ENCODE results near the gene KRT40.

KRT40 gene

DNA sequence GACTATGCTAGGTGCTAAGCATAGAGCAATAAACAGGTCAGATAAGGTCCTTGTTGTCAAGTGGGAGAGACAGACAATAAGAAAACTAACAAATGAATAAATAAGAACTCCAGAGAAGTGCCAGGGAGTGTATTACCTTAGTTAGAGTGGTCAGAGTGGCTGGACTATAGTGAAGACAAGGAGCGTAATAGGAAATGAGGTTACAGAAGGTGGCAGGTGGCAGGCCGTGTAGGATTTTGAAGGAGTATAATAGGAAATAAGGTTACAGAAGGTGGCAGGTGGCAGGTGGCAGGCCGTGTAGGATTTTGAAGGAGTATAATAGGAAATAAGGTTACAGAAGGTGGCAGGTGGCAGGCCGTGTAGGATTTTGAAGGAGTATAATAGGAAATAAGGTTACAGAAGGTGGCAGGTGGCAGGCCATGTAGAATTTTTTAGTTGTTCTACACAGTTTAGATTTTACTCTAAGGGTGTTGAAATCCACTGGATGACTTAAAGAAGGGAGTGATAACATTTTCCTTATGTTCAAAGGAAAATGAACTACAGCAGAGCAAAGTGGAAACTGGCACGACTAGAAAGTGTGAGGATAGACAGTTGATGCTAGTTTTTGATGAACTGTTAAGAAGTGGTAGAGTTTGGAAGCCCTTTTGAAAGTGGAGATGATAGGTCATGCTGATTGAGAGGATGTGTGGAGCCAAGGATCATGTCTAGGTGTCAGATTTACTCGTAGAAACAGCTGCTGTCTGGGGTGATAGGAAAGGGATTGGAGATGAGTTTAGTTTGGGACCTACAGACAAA lies 28.4 kb upstream of the KRT40 start:
- Histone ChIP-seq H3K36me3 (ENCODE audit: insufficient read depth, low read length) (no peaks in the 10 kb centered on the region), H2AFZ (ENCODE audit: low read depth, low read length) (no peak overlapping the region), H3K9me3 (ENCODE audit: insufficient read depth, low read length, severe bottlenecking) (no peaks in the 10 kb centered on the region), H3K9ac (ENCODE audit: low read depth, low read length) (no peak overlapping the region), H3K4me1 (ENCODE audit: insufficient read depth, low read length) (no peaks in the 10 kb centered on the region), H3K4me3 (ENCODE audit: low read depth in 1 of 2, low read length in 2 of 2) (no peak overlapping the region), H3K27ac (ENCODE audit: low read length) (no peak overlapping the region), H4K20me1 (ENCODE audit: insufficient read depth, low read length) (no peaks in the 10 kb centered on the region), H3K79me2 (ENCODE audit: insufficient read depth, low read length) (no peaks in the 10 kb centered on the region), H3K4me2 (ENCODE audit: insufficient read depth, low read length) (no peak overlapping the region), H3K27me3 (ENCODE audit: insufficient read depth, low read length, poor library complexity) (peaks cover 20% of the 10 kb centered on the region)
- TF ChIP-seq, protein P1, sequence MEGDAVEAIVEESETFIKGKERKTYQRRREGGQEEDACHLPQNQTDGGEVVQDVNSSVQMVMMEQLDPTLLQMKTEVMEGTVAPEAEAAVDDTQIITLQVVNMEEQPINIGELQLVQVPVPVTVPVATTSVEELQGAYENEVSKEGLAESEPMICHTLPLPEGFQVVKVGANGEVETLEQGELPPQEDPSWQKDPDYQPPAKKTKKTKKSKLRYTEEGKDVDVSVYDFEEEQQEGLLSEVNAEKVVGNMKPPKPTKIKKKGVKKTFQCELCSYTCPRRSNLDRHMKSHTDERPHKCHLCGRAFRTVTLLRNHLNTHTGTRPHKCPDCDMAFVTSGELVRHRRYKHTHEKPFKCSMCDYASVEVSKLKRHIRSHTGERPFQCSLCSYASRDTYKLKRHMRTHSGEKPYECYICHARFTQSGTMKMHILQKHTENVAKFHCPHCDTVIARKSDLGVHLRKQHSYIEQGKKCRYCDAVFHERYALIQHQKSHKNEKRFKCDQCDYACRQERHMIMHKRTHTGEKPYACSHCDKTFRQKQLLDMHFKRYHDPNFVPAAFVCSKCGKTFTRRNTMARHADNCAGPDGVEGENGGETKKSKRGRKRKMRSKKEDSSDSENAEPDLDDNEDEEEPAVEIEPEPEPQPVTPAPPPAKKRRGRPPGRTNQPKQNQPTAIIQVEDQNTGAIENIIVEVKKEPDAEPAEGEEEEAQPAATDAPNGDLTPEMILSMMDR (IDR thresholded peaks at IDR 0.05; ENCODE audit: borderline replicate concordance, extremely low read depth, low read length, poor library complexity, severe bottlenecking): no peak
- no peak for TF ChIP-seq EZH2 (IDR thresholded peaks at IDR 0.05; ENCODE audit: borderline replicate concordance, low read depth, low read length, severe bottlenecking)
- ATAC-seq (ENCODE audit: insufficient read depth, low read depth) (no peak), DNase-seq (no peak)

DNA sequence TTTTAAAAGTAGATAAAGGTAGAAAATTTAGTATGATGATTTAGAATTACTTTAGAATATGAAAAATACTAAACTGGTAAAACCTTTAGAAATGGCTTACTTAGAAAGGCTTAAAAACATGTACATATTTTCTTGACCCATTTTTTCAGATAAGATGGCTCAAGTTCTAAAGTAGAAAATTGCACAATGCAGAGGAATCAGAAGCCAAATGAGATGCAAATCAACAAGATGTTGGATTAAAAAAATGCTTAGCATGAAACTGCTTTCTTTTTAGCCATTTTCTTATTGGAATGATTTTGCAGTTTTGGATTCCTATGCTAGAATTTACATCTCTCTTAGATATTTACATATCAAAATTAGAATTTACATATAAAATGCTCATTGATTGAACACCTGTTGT lies 26.3 kb upstream of the KRT40 start:
- no peaks in the 10 kb centered on the region for H4K20me1 ChIP-seq (ENCODE audit: insufficient read depth, low read length)
- no peak for ATAC-seq (ENCODE audit: insufficient read depth, low read depth)
- no peaks in the 10 kb centered on the region for H3K9me3 ChIP-seq (ENCODE audit: insufficient read depth, low read length, severe bottlenecking)
- no peaks in the 10 kb centered on the region for H3K36me3 ChIP-seq (ENCODE audit: insufficient read depth, low read length)
- H3K9ac ChIP-seq (ENCODE audit: low read depth, low read length): no peak overlapping the region
- DNase-seq: no peak
- no peak overlapping the region for H2AFZ ChIP-seq (ENCODE audit: low read depth, low read length)
- no peaks in the 10 kb centered on the region for H3K4me1 ChIP-seq (ENCODE audit: insufficient read depth, low read length)
- TF ChIP-seq EZH2 (IDR thresholded peaks at IDR 0.05; ENCODE audit: borderline replicate concordance, low read depth, low read length, severe bottlenecking): no peak
- TF ChIP-seq, protein P1 (IDR thresholded peaks at IDR 0.05; ENCODE audit: borderline replicate concordance, extremely low read depth, low read length, poor library complexity, severe bottlenecking): no peak
- no peaks in the 10 kb centered on the region for H3K79me2 ChIP-seq (ENCODE audit: insufficient read depth, low read length)
- no peak overlapping the region for H3K4me2 ChIP-seq (ENCODE audit: insufficient read depth, low read length)
- peaks cover 24% of the 10 kb centered on the region for H3K27me3 ChIP-seq (ENCODE audit: insufficient read depth, low read length, poor library complexity)
- no peak overlapping the region for H3K27ac ChIP-seq (ENCODE audit: low read length)
- H3K4me3 ChIP-seq (ENCODE audit: low read depth in 1 of 2, low read length in 2 of 2): no peak overlapping the region

DNA sequence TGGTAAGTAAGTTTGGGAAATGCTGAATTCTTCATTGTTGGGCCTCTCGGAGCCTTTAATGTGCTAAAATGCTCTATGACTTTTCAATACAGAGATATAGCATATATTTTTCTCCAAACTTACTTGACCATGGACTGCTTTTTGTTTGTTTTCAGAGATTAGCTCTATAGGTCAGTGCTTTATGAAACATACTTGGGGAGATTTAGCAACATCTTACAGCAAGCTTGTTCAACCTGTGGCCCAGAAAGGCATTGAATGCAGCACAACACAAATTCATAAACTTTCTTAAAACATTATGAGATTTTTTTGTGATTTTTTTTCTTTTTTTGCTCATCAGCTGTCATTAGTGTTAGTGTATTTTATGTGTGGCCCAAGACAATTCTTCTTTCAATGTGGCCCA lies 25.8 kb upstream of the KRT40 start:
- ATAC-seq (ENCODE audit: insufficient read depth, low read depth) (no peak), DNase-seq (no peak)
- H3K4me2 ChIP-seq (ENCODE audit: insufficient read depth, low read length): no peak overlapping the region
- no peak overlapping the region for H3K4me3 ChIP-seq (ENCODE audit: low read depth in 1 of 2, low read length in 2 of 2)
- no peak overlapping the region for H3K9ac ChIP-seq (ENCODE audit: low read depth, low read length)
- no peaks in the 10 kb centered on the region for H4K20me1 ChIP-seq (ENCODE audit: insufficient read depth, low read length)
- TF ChIP-seq, protein P1 (IDR thresholded peaks at IDR 0.05; ENCODE audit: borderline replicate concordance, extremely low read depth, low read length, poor library complexity, severe bottlenecking): no peak
- TF ChIP-seq EZH2 (IDR thresholded peaks at IDR 0.05; ENCODE audit: borderline replicate concordance, low read depth, low read length, severe bottlenecking): no peak
- peaks cover 24% of the 10 kb centered on the region for H3K27me3 ChIP-seq (ENCODE audit: insufficient read depth, low read length, poor library complexity)
- no peaks in the 10 kb centered on the region for H3K4me1 ChIP-seq (ENCODE audit: insufficient read depth, low read length)
- H2AFZ ChIP-seq (ENCODE audit: low read depth, low read length): no peak overlapping the region
- H3K9me3 ChIP-seq (ENCODE audit: insufficient read depth, low read length, severe bottlenecking): no peaks in the 10 kb centered on the region
- no peak overlapping the region for H3K27ac ChIP-seq (ENCODE audit: low read length)
- no peaks in the 10 kb centered on the region for H3K36me3 ChIP-seq (ENCODE audit: insufficient read depth, low read length)
- no peaks in the 10 kb centered on the region for H3K79me2 ChIP-seq (ENCODE audit: insufficient read depth, low read length)

Data from DND-41 (cell line).